Measurements from ENCODE around the gene TTF1. TPM values are rescaled to one million over a fixed set of nuclear protein-coding genes. Genes with fewer than 3 reads are reported as not detected.

TTF1 gene
- total RNA-seq, 4 donors from 2014 or later: 6.4 to 14.2 (median 9.4) TPM

DNA sequence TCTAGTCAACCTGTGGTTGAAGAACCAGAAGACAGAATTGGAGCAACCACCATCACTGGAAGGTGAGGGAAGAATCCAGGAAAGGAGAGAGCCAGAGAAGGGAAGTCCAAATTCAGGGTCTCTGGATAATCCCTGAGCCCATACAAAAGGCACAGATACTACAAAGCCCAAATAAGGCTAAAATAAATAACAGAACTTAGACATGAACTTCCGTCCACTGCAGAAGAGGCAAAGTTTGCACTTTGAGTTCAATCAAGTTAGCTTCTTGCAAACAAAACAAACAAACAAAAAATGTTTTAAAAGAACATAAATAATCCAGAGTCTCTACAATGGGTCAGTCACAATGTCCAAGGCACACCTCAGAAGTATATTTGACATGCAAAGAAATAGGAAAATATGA is 24.4 kb upstream of the TTF1 start:
- Histone ChIP-seq H3K9me3 (no peaks in the 10 kb centered on the region), H3K36me3 (no peaks in the 10 kb centered on the region), H3K4me3 (no peak overlapping the region), H3K27ac (no peak overlapping the region), H3K4me1 (no peaks in the 10 kb centered on the region), H3K27me3 (peaks cover 87% of the 10 kb centered on the region)
- intact Hi-C loops (cut with DNase I; ENCODE audit: low total_unique reads): no loop called here
- whole genome bisulfite sequencing, 2 donors (ENCODE audit: low coverage in 1 of 2): 25 to 41% methylated on average over 1 of the region's 1 CpG
- in situ Hi-C loops (cut with MboI; ENCODE audit: low pct_ligation_motif_present in 1 of 4, low pct_unique_long_range_greater_than_20kb in 1 of 4, low sequenced_read_pairs in 3 of 4): loop anchor here in 1 of 4 donors (25.0 kb wide), 1 partner anchor 294 kb away; no protein-coding TSS in a partner anchor
- no peak for DNase-seq
- TF ChIP-seq POLR2AphosphoS5 (IDR thresholded peaks at IDR 0.05): no peak
- TF ChIP-seq POLR2A (IDR thresholded peaks at IDR 0.05): no peak
- TF ChIP-seq, protein P1, sequence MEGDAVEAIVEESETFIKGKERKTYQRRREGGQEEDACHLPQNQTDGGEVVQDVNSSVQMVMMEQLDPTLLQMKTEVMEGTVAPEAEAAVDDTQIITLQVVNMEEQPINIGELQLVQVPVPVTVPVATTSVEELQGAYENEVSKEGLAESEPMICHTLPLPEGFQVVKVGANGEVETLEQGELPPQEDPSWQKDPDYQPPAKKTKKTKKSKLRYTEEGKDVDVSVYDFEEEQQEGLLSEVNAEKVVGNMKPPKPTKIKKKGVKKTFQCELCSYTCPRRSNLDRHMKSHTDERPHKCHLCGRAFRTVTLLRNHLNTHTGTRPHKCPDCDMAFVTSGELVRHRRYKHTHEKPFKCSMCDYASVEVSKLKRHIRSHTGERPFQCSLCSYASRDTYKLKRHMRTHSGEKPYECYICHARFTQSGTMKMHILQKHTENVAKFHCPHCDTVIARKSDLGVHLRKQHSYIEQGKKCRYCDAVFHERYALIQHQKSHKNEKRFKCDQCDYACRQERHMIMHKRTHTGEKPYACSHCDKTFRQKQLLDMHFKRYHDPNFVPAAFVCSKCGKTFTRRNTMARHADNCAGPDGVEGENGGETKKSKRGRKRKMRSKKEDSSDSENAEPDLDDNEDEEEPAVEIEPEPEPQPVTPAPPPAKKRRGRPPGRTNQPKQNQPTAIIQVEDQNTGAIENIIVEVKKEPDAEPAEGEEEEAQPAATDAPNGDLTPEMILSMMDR (IDR thresholded peaks at IDR 0.05): no peak
- TF ChIP-seq EP300 (IDR thresholded peaks at IDR 0.05; ENCODE audit: low read depth): no peak

- Histone ChIP-seq H3K9me3 (no peaks in the 10 kb centered on the region), H3K4me3 (no peak overlapping the region), H3K27ac (no peak overlapping the region), H3K36me3 (no peaks in the 10 kb centered on the region), H3K27me3 (peaks cover 97% of the 10 kb centered on the region), H3K4me1 (no peaks in the 10 kb centered on the region)
- DNase-seq: no peak
- intact Hi-C loops (cut with DNase I; ENCODE audit: low total_unique reads) (no loop called here), in situ Hi-C loops (cut with MboI; ENCODE audit: low pct_ligation_motif_present in 1 of 4, low pct_unique_long_range_greater_than_20kb in 1 of 4, low sequenced_read_pairs in 3 of 4) (loop anchor here in 1 of 4 donors (25.0 kb wide), 1 partner anchor 290 kb away; no protein-coding TSS in a partner anchor)
- WGBS, 2 donors (ENCODE audit: low coverage in 1 of 2): 46 to 47% methylated on average over 12 to 17 of the region's 17 CpGs
- TF ChIP-seq POLR2AphosphoS5 (IDR thresholded peaks at IDR 0.05): no peak
- TF ChIP-seq POLR2A (IDR thresholded peaks at IDR 0.05): no peak
- no peak for TF ChIP-seq EP300 (IDR thresholded peaks at IDR 0.05; ENCODE audit: low read depth)
- TF ChIP-seq, protein P1 (IDR thresholded peaks at IDR 0.05): no peak
Measured at GRCh38 chr9:132426639-132427414, 20.2 kb upstream of the TTF1 start.

- Histone ChIP-seq H3K9me3 (no peaks in the 10 kb centered on the region), H3K4me1 (no peaks in the 10 kb centered on the region), H3K27me3 (peaks cover 93% of the 10 kb centered on the region), H3K4me3 (no peak overlapping the region), H3K27ac (no peak overlapping the region), H3K36me3 (no peaks in the 10 kb centered on the region)
- in situ Hi-C loops (cut with MboI; ENCODE audit: low pct_ligation_motif_present in 1 of 4, low pct_unique_long_range_greater_than_20kb in 1 of 4, low sequenced_read_pairs in 3 of 4) (loop anchor here in 1 of 4 donors (25.0 kb wide), 1 partner anchor 288 kb away; no protein-coding TSS in a partner anchor), intact Hi-C loops (cut with DNase I; ENCODE audit: low total_unique reads) (no loop called here)
- TF ChIP-seq EP300 (IDR thresholded peaks at IDR 0.05; ENCODE audit: low read depth): no peak
- no peak for TF ChIP-seq POLR2A (IDR thresholded peaks at IDR 0.05)
- TF ChIP-seq, protein P1 (IDR thresholded peaks at IDR 0.05): no peak
- no peak for TF ChIP-seq POLR2AphosphoS5 (IDR thresholded peaks at IDR 0.05)
- 44 to 48% methylated on average over 5 to 7 of the region's 7 CpGs for WGBS, 2 donors (ENCODE audit: low coverage in 1 of 2)
- no peak for DNase-seq
Measured at GRCh38 chr9:132425675-132426062, 19.0 kb upstream of the TTF1 start.

DNA sequence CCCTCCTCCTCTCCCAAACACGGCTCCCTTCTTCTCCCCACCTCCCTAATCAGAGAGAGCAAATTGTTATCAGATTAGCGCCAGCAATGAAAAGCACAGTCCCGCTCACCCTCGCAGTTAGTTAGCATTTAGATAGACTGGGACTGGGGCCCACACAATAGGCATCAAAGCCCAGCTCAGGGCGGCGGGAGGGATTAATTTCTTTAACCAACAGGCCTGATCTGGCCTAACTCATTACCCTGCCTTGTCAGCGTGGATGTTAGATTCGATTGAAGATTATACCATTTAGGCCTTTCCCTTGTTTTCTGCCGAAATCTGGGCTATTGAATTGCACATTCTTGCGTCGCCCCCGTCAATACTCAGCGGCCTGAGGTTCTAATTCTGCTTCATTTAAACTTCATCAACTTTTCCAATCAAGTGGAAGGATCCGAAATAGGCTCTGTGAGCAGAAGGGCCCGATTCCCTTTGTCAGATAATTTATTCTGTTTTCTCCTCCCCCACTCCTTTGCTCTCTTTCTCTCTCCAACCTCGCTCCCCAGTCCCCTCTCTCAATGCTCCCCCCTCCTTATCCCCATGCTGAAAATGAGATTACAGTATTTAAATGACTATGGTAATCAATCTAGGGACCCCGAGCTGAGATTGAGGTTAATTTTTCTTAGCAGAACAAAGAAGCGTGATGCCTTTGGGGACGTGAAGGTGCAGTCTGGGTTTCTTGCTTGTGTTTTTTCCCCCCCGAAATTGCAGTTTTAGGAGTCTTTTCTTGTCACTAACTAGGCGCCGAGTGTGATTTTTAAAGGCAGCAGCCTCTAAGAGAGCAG is 18.4 kb upstream of the TTF1 start:
- no peaks in the 10 kb centered on the region for H3K4me1 ChIP-seq
- no peak for DNase-seq
- H3K9me3 ChIP-seq: no peaks in the 10 kb centered on the region
- no peaks in the 10 kb centered on the region for H3K36me3 ChIP-seq
- TF ChIP-seq, protein P1 (IDR thresholded peaks at IDR 0.05): no peak
- no peak for TF ChIP-seq EP300 (IDR thresholded peaks at IDR 0.05; ENCODE audit: low read depth)
- no peak for TF ChIP-seq POLR2AphosphoS5 (IDR thresholded peaks at IDR 0.05)
- no peak for TF ChIP-seq POLR2A (IDR thresholded peaks at IDR 0.05)
- in situ Hi-C loops (cut with MboI; ENCODE audit: low pct_ligation_motif_present in 1 of 4, low pct_unique_long_range_greater_than_20kb in 1 of 4, low sequenced_read_pairs in 3 of 4) (loop anchor here in 3 of 4 donors (25.0 kb wide), 2 partner anchors 288 to 387 kb away; no protein-coding TSS in a partner anchor), intact Hi-C loops (cut with DNase I; ENCODE audit: low total_unique reads) (no loop called here)
- peaks cover 91% of the 10 kb centered on the region for H3K27me3 ChIP-seq
- H3K4me3 ChIP-seq: no peak overlapping the region
- H3K27ac ChIP-seq: no peak overlapping the region
- 54 to 55% methylated on average over 12 to 22 of the region's 22 CpGs for WGBS, 2 donors (ENCODE audit: low coverage in 1 of 2)
